Fibroblast of skin of left biceps (primary cell): Measurements from ENCODE around the gene ZNF668.
A peak's percentile ranks its signal among the peaks of the same experiment; 100 is the strongest.

Experiments used
- DNase-seq, 2 experiments: peaks; one replicate each; pipeline ENCODE4 v3.0.0-alpha.2; 2013; ENCODE audit warnings: low read depth in 2 of 2

ZNF668 gene

DNA sequence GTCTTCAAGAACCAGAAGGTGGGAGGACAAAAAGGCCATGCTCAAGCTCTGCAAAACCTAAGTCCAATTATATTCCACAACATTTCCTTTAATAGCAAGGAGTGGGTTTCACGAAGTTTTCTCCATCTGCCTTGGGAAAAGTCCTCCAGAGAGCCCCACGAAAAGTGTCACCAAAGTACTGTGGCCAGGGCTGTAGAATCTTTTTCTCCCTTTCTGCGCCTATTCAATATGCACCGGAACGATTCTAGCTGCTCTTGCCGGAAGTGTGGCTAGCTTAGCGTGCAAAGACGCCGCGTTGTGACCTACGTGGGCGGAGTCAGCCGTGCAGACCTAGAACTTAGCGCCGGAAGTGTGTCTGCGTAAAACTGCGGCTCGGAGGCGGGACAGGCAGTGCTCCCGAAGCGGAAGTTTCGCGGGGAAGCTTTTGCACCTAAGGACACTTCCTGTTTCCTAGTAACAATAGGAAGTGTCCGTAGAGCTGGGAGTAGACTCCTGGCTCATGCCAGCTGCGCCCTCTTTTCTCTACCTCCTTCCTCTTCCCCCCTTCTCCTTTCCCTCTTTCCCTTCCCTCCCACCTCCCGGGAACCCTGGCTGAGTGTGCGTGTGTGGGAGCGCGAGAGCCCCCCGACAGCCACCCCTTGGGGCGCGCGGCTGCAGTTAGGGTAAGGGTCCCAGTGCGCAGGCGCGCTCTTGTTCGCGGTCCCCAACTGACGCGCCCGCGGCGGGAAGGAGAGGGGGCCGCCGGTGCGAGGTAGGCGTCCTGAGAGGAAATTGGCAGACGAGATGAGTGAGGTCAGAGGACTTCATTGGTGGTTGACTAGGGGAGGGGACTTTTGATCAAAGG, at the start of gene ZNF668, which contains the start of gene ZNF646:
TSS of gene ZNF668 (minus strand) at position 271 of the 844 bp plus-strand sequence. CDS start 9,781 bp downstream, outside the sequence.
TSS of gene ZNF646 (plus strand) at position 453 of the 844 bp plus-strand sequence. CDS start 1,903 bp downstream, outside the sequence.
- peak; percentile 96 to 97 for DNase-seq

DNA sequence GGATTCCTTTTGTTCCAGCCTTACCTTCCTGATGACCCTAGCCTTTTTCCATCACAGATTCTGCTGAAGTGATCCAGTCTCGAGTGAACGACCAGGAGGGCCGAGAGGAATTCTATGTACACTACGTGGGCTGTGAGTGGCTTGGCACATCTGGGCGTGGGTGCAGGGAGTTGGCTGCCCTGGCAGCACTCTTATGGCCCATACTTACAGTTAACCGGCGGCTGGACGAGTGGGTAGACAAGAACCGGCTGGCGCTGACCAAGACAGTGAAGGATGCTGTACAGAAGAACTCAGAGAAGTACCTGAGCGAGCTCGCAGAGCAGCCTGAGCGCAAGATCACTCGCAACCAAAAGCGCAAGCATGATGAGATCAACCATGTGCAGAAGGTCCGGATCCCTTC, 46.1 kb upstream of the ZNF668 start:
- DNase-seq = no peak

DNA sequence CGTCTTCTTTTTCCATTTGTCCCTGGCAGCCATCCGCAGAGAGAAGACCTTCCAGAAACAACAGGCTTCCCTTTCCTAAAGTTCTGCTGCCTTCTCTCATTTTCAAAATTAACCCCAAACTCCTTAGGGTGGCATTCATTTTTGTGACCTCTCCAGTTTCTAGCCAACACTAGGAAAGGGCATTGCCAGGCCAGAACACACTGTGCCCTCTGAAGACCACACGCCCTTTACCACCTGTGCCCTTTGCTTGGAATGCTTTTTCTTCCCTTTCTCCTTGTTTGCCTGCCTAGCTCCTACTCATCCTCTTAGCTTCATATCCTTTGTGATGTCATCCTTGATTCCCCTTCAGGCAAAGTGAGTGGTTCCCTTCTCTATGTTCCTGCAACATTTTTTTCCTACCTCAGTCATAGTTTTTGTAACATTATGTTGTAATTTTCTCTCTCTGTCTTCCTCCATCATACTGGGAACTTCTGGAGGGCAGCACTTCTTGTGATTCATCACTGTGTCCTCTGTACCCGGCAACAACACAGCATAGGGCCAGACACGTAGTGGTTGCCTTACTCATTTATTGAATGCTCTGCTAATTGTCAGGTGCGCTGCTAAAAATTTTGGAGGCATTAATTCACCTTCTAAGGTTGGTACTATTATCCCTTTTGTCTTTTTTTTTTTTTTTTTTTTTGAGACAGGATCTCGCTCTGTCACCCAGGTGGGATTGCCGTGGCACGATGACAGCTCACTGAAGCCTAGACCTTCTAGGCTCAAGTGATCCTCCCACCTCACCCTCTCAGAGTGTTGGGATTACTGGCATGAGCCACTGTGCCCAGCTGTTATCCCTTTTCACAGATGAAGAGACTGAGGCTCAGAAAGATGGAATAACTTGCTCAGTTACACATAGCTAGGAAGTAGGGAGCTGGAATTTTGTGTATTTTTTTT, 44.4 kb upstream of the ZNF668 start:
- no peak for DNase-seq

DNA sequence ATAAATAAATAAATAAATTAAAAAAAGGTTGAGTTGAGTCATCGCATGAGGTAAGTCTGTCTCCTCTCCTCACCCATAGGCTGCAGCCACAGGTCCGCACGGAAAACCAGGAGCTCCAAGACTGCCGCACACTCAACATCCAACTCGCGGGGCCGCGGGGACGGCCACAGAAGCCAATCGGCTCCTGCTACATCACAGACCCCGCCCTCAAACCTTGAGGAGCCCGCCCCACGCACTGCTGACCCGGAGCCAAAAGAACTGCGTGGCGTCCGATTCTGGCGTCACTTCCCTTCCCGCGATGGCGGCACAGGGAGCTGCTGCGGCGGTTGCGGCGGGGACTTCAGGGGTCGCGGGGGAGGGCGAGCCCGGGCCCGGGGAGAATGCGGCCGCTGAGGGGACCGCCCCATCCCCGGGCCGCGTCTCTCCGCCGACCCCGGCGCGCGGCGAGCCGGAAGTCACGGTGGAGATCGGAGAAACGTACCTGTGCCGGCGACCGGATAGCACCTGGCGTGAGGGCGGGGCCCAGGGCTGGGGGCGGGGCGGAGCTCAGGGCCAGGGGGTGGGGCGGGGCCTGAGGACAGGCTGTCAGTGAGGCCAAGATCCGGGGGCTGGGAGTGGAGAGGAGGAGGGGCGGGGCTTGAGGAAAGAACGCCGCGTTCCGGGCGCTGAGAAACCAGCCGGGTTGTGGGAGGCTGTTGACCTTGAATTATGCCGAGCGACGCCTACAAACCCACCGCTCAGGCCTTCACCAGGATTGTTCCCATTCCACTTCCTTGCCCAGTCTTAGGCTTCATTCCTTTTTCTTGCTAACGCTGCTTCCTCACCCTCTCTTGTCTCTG, 43.6 kb upstream of the ZNF668 start, which contains the start of gene KAT8:
TSS of gene KAT8 (plus strand) at position 281 of the 839 bp plus-strand sequence. CDS start at position 299, 18 bp downstream.
- DNase-seq = peak; percentile 92 to 94

DNA sequence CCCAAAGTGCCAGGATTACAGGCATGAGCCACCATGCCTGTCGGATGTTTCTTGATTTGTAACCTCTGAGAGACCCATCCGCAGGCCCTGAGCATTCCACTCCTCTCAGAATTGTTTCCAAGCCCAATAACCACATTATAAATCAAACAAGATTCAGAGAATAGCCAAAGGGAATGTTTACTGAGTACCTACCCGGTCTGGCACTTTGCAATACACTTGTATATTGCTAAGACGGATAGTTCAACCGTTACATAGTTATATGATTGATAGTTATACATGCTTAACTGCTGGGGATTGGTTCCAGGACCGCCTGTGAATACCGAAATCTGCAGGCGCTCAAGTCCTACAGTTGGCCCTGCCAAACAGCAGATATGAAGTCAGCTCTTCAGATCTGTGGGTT, 40.4 kb upstream of the ZNF668 start:
- DNase-seq = no peak

DNA sequence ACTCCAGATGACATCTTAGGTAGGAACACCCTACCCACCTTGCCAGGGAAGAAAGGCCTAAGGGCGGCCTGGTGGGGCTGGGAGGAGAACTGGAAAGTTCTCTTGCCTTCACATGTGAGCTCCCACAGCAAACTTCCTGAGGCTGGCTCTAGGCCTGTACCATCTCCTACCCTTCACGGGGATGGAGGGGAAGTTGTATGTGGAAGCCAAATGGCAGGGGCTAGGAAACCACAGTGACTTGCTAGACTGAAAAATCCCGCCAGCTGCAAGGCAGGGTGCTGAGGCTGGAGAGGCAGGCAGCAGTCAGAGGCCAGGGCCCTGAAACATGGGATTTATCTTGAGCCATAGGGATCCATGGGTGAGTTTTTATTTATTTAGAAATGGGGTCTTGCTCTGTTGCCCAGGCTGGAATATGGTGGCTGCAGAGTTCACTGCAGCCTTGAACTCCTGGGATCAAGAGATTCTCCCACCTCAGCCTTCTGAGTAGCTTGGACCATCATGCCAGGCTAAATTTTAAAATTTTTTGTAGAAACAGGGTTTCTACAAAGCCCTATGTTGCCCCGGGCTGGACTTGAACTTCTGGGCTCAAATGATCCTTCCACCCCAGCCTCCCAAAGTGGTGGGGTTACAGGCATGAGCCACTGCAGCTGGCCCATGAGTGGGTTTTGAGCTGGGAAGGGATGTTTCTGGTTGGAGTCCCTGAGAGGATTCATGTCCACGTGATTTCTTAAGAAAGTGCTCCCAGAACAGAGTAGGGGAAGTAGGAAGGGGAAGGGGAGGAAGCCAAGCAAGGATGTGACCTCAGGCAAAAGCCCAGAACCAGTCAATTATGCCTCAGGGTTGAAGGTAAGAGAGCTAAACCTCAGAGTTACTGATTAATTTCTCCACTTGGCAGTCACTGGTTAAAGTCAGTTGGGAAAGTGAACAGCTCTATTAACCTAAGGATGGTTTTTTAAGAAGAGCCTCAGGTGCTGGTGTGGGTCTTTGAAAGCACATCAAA, 39.4 kb upstream of the ZNF668 start:
- DNase-seq = no peak

DNA sequence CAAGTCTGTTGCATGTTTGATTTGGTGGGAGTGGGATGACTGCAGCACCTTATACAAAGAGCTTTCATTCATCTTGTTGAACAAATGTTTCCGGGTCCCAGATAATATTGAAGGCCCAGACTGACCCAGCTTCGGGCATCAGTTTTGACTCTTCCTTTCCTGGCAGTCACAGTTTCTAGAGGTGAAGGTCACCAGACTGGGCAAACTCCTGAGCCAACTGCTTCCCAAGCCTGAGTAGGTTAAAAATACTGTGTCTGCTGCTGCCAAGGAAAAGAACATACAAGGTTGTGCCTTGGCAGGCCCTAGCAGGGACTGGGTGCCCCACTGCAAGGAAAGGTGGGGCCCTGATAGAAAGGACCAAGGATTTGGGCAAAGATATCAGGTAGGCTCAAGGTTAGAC, 38.7 kb upstream of the ZNF668 start:
- no peak for DNase-seq

DNA sequence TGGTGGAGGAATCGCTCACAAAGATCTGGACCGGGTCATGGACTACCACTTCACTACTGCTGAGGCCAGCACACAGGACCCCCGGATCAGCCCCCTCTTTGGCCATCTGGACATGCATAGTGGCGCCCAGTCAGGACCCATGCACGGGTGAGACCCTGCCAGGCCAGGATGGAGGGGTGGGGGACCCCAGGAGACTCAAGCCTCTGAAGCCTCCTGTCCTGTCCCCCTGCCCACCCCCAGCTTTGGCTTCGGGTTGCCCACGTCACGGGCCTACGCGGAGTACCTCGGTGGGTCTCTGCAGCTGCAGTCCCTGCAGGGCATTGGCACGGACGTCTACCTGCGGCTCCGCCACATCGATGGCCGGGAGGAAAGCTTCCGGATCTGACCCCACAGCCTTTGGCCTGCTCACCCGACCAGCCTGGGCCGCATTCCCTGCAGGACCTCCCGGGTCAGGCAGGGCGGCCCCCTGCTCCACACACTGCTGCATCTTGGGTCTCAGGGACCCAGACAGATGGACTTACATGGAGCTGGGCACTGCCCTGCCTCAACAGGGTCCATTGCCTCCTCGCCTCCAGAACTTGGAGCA, 37.9 kb upstream of the ZNF668 start:
- DNase-seq = no peak

DNA sequence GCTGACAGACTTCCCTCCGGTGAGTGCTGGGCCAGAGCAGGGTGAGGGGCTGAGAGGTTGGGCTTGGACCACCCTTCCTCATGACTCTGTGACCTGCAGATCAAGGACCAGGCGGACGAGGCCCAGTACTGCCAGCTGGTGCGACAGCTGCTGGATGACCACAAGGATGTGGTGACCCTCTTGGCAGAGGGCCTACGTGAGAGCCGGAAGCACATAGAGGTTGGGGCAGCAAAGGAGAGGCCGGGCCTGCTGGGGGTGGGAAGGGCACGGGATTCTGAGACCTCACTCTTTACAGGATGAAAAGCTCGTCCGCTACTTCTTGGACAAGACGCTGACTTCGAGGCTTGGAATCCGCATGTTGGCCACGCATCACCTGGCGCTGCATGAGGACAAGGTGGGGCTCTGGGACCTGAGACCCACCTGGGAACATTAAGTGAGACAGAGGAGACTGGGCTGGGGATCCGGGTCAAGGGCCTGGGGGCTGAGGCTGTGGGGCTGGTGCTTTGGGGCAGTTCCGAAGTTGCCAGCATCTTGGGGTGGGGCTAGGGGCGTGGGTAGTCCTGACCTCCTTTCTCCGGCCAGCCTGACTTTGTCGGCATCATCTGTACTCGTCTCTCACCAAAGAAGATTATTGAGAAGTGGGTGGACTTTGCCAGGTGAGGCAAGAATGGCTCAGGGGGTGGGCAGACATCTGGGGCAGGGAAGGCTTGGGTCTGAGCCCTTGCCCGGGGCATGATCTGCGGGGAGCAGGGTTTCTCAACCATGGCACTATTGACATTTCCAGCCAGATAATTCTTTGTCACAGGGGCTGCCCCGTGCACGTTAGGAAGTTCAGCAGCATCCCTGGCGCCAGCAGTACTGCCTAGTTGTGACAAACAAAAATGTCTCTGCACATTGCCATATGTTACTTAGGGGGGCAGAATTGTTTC, 36.3 kb upstream of the ZNF668 start:
- DNase-seq = no peak

DNA sequence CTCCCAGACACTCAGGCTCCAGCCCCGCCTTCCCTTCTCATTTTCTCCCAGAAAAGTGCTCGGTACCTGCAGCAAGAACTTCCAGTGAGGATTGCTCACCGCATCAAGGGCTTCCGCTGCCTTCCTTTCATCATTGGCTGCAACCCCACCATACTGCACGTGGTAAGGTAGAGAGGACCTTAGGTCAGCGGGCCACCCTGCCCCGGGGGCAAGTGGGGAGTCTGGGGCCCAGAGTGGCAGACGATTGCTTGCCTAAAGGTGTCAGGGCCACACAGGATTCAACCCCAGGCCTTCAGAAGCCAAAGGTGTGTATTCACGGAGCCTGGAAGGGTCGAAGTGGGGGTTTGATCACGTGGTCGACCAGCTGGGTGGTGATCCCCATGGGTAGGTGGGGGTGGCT, 35.6 kb upstream of the ZNF668 start:
- no peak for DNase-seq

DNA sequence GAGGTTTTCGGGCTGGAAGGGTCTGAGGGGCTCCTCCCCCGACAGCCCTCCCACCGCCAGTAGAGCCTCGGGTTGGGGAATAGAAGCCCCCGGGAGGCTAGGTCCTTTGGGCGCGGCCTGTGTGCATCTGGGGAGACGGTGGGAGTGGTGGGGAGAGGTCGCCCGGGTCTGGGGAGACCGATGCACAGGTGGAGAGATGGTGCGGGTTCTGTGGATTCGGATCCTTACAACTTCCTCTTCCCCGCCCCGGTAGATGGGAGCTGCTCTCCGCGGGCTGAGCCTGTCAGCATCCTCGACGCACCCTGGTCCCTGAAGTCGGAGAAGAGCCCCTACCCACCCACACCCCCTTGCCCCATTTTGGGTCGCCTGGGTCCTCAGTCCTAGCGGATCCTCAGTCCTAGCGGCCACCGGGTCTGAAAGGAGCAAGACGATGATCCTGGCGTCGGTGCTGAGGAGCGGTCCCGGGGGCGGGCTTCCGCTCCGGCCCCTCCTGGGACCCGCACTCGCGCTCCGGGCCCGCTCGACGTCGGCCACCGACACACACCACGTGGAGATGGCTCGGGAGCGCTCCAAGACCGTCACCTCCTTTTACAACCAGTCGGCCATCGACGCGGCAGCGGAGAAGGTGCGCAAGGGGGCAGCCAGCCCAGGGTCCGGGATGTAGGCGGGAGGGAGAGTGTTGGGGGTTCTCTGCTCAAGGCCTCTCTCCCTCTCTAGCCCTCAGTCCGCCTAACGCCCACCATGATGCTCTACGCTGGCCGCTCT, 34.9 kb upstream of the ZNF668 start:
- no peak for DNase-seq

DNA sequence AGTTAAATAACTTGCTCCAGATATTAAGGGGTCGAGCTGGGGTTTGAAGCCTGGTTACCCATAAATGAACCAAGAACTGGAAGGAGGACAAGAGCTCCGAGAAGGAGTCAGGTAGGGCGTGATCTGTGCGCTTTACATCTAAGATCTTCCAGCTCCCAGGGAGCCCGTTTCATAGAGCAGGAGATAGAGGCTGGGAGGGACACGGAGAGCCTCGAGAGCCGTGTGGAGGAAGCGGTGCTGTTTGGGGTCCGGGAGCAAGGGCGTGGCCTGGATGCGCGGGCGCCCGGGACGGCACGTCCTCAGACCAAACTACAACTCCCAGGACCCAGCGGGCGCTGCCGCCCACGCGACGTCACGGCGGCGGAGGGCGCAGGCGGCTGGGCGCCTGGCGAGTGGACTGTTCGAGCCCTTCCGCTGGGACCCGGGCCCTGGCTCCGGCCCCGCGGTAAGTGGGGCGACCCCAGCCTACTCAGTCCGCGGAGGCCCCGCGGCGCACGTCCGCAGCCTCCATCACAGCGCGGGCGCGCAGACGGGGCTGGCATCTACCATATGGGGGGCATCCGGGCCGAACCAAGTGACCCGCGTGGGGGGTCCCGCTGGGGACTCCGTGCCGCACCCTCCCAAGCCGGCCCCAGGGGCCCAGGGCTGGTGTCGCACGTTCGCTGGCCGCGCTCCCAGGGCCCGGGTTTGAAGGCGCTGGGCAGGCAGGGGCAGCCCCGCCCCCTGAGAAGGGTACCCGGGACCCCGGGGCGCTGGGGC, 34.2 kb upstream of the ZNF668 start, which contains the start of gene BCKDK:
TSS of gene BCKDK (plus strand) at position 352 of the 759 bp plus-strand sequence. CDS start 838 bp downstream, outside the sequence.
- peak; percentile 15 to 36 for DNase-seq

DNA sequence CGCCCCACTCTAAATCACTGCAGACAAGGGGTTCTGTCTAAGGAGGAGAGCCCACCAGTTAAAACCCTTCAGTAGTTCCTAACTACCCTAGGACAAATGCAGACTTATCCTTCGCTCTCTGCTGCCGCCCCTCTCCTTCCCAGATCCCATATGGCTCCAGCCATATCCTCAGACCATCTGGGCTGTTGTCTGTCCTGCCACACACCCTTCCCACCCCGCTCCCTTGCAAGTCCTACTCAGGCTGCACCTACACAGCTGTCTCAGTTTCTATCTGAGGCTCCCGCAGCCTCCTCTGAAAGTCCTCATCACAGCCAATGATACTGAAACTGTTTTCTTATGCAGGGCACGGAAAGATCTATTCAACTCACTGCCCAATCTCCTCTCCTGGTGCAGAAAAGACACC, 33.4 kb upstream of the ZNF668 start:
- no peak for DNase-seq

DNA sequence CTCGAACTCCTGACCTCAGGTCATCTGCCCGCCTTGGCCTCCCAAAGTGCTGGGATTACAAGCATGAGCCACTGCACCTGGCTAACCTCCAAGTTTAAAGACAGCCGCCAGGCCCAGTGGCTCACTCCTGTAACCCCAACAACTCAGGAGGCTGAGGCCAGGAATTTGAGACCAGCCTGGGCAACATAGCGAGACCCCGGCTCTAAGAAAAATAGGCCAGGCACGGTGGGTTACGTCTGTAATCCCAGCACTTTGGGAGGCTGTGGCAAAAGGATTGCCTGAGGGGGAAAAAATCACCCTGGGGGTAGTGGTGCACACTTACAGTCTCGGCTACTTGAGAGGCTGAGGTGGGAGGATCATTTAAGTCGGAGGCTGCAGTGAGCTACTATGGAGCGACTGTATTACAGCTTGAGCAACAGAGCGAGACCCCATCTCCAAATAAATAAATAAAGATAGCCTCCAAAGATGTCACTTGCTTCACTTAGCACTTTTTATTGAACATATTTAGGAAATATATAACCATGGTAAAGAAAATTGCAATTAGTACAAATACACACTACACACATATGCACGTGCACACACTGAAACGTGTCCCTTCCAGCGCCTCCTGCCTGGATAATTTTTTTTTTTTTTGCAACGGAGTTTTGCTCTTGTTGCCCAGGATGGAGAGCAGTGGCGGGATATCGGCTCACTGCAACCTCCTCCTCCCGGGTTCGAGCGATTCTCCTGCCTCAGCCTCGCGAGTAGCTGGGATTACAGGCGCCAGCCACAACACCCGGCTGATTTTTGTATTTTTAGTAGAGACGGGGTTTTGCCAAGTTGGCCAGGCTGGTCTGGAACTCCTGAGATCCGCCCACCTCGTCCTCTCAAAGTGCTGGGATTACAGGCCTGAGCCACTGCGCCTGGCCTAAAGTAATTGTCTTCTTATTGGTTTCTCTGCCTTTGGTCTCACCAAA, 32.7 kb upstream of the ZNF668 start:
- DNase-seq = no peak

DNA sequence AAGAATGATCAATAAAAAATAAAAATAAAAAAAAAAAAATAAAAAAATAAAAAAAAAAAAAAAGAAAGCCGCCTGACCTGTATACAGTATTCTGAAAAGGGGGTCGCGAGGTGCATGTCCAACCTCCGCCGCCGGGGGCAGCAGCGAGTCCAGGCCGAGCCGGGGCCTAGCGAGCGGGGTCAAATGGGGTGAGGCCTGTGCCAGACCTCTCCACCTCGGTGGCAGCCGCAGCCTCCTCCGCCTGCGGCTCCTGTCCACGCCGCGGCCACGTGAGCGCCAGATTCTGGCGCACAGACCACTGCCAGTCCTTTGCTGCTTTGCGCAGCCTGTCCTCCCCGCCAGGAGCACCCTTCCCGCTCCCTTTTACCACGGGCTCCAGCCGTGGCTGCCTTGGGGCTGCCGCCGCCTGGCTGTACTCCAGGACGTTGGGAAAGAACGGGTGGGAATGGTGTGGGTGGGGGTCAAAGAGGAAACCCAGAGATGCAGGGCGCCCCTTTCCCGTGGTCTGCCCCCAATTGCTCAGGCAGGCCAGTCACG, 31.7 kb upstream of the ZNF668 start:
- DNase-seq = no peak
